Activated CD8-positive, alpha-beta T cell treated with anti-CD3 and anti-CD28 coated beads, Interleukin-2, amount 10 ng/mL, durations not matched to agents 7 days and 5 days (primary cell): ENCODE data around the gene TECRL. TPM values are rescaled to one million over a fixed set of nuclear protein-coding genes. Genes with fewer than 3 reads are reported as not detected.

Source experiments
- ATAC-seq: fragments of 150-1000 bp; cut with Tn5 transposase; one replicate; pipeline ENCODE4 v1.10.0; 2021; ENCODE audit warnings: moderate library complexity
- CTCF ChIA-PET: fragments of 350-600 bp; sonication (Branson Sonifier 250); formaldehyde crosslinking; loops from one replicate; lab custom pipeline; 2021; ENCODE audit warnings: antibody characterized with exemption; lab: Charles Lee
- POLR2A ChIA-PET: fragments of 350-600 bp; sonication (Branson Sonifier 250); formaldehyde crosslinking; loops from one replicate; lab custom pipeline; 2021; ENCODE audit warnings: antibody characterized with exemption; lab: Charles Lee
- DNase-seq: peaks from one replicate; pipeline ENCODE4 v3.0.0-alpha.2; 2020
- H3K27ac Mint-ChIP-seq: one replicate; pipeline ENCODE4 v1.8.0; 2021; ENCODE audit warnings: mild to moderate bottlenecking, mixed read lengths
- H3K27me3 Mint-ChIP-seq: one replicate; pipeline ENCODE4 v1.8.0; 2021; ENCODE audit warnings: low read depth, mixed read lengths
- H3K36me3 Mint-ChIP-seq: one replicate; pipeline ENCODE4 v1.8.0; 2021; ENCODE audit warnings: low read depth, mixed read lengths
- H3K4me1 Mint-ChIP-seq: one replicate; pipeline ENCODE4 v1.8.0; 2021; ENCODE audit warnings: low read depth, mixed read lengths
- H3K4me3 Mint-ChIP-seq: one replicate; pipeline ENCODE4 v1.8.0; 2021; ENCODE audit warnings: mild to moderate bottlenecking, mixed read lengths
- H3K9me3 Mint-ChIP-seq: one replicate; pipeline ENCODE4 v1.8.0; 2022; ENCODE audit warnings: mixed read lengths; ENCODE audit not compliant: insufficient read depth
- total RNA-seq, 2 experiments: library from RNA; stranded (reverse); gene quantifications; one replicate each; pipeline ENCODE4 v1.2.3, GENCODE V29; 2021

Gene TECRL
- total RNA-seq, 2 experiments from 2014 or later = not detected

DNA sequence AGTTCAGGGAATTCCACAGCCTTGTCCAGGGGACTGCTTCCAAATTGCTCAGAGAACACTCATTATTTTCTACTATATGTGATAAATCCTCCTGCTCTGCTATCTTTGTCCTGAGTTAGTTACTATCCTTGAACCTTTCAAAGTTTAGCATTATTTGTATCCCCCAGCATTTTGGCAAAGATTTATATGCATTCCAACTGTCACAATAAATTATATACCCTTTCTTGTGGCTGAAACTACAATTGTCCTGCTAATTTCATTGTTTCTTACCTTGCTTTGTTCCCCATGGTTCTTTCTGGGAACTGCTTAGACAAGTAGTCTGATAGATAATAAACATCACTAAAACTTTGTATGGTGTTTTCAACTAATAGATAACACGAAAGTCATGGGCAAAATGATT is 40.5 kb downstream of the TECRL start:
- DNase-seq = no peak

DNA sequence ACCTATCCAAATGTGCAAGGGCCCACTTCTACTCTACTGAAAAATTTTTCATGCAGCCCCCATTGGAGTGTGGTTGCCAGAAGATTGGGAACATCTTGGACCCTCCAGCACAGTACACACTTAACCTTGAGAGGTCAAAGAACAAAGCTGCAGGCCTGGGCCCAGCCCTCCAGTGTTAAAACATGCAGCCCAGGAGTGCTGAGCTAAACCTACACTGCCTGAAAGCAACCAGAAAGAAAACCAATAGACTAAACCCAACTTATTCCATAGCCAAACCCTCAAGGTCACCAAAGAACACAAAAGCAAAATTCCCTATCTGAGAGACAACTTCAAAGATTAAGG is 47.9 kb downstream of the TECRL start:
- Mint-ChIP-seq H3K4me3 (no peak overlapping the region), H3K4me1 (no peaks in the 10 kb centered on the region), H3K27ac (no peak overlapping the region), H3K9me3 (peaks cover 17% of the 10 kb centered on the region), H3K36me3 (no peaks in the 10 kb centered on the region), H3K27me3 (no peaks in the 10 kb centered on the region)
- CTCF ChIA-PET = no interaction called here
- ATAC-seq (no peak), DNase-seq (no peak)
- POLR2A ChIA-PET = no interaction called here

More for the DNA sequence above, 40.5 kb downstream of the TECRL start:
- Mint-ChIP-seq H3K27me3 (no peaks in the 10 kb centered on the region), H3K36me3 (no peaks in the 10 kb centered on the region), H3K4me3 (no peak overlapping the region), H3K27ac (no peak overlapping the region), H3K9me3 (peaks cover 8% of the 10 kb centered on the region), H3K4me1 (no peaks in the 10 kb centered on the region)
- ChIA-PET CTCF (no interaction called here), POLR2A (no interaction called here)
- no peak for ATAC-seq

DNA sequence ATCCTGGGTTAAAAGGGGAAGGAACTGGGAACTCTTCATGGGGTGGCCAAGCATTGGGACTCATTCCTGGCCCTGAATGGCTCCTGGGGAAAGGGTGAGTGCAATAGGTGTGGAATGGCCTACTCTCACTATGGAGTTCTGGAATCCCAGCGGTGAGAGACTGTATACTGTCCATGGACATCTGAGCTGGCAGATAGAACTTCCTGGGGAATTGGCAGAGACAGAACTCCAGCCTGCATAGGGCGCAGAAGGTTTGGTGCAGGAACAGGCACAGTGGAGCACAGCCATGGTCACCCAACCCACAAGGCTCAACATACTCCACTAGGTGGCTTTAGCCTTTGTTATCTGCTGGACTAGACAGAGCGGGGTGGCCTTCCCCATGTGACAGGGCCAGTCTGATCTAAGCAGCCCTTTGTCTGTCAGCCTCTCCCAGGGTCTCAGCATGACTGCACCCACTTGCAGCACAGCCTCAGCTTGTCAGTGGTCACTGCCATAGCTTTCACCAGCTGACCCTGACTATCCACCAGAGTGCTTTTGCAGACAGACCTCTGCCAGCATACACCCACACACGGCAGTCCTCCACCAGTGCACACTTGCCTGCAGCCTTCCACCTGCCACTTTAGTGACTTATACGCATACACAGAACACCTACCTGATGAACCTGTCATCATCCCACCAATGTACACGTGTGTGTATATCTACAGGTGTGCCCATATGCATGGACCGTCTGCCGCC is 48.4 kb downstream of the TECRL start:
- no peak for ATAC-seq
- ChIA-PET POLR2A (no interaction called here), CTCF (no interaction called here)
- H3K4me3 Mint-ChIP-seq = no peak overlapping the region
- peaks cover 17% of the 10 kb centered on the region for H3K9me3 Mint-ChIP-seq
- no peaks in the 10 kb centered on the region for H3K36me3 Mint-ChIP-seq
- no peaks in the 10 kb centered on the region for H3K27me3 Mint-ChIP-seq
- H3K27ac Mint-ChIP-seq = no peak overlapping the region
- no peaks in the 10 kb centered on the region for H3K4me1 Mint-ChIP-seq
- no peak for DNase-seq

DNA sequence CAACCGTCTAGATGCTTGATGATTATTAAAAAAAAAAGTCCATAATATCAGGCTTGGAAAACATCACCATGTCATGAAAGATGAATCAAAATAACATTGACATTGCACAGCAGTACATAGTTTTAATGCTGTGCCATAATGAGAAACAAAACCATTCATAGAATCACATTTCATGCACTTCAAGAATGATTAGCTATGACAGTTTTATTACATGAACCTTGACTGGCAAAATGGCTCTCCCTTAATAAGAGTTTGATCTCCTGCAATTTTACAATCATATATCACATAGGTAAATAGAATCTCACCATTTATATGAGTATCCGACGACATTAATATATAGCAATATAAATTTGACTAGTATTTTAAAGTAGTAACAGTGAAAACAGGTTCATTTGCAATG is 49.8 kb downstream of the TECRL start:
- Mint-ChIP-seq H3K36me3 (no peaks in the 10 kb centered on the region), H3K27me3 (no peaks in the 10 kb centered on the region), H3K9me3 (peaks cover 12% of the 10 kb centered on the region), H3K27ac (no peak overlapping the region), H3K4me3 (no peak overlapping the region), H3K4me1 (no peaks in the 10 kb centered on the region)
- no peak for ATAC-seq
- POLR2A ChIA-PET = no interaction called here
- CTCF ChIA-PET = no interaction called here
- no peak for DNase-seq

DNA sequence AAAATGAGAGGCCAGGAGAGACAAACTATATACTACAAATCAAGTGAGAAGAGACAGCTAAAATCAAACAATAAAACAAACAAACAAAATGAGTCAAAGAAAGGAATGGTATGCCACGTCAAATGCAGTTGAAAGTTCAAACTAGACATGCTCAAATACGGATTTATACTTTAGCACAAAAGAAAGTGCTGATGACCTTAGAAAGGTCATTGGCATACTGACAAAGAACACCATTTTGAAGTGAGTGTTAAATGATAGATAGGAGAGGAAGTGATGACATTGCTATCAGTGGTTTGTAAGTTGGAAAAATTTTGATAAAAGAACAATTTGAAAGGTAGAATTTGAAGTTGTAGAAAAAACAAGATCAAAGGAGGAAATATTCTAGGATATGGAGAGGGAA is 55.3 kb downstream of the TECRL start:
- POLR2A ChIA-PET = no interaction called here
- no peak for DNase-seq
- Mint-ChIP-seq H3K36me3 (no peaks in the 10 kb centered on the region), H3K4me1 (no peaks in the 10 kb centered on the region), H3K9me3 (peaks cover 4% of the 10 kb centered on the region), H3K27me3 (no peaks in the 10 kb centered on the region), H3K27ac (no peak overlapping the region), H3K4me3 (no peak overlapping the region)
- ATAC-seq = no peak
- CTCF ChIA-PET = no interaction called here

DNA sequence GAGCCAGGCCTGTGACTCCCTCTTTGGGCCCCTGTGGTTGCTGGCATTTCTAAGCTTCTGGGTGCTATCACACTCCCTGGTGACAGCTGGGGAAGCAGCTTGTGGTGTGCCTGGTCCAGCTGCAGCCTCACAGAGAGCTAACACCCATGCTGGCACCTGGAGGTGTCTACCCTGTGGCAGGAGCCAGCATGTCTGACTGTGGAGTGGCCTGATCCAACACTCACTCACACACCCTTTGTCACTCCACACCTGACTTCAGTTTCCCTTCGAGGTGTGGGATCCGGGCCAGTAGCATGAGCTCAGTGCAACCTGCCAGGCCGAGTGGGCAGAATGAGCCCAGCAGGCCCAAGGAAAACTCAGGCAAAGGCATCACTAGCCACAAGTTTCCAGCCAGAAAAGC is 67.5 kb downstream of the TECRL start:
- H3K27me3 Mint-ChIP-seq = no peaks in the 10 kb centered on the region
- no peak for DNase-seq
- H3K4me1 Mint-ChIP-seq = no peaks in the 10 kb centered on the region
- CTCF ChIA-PET = no interaction called here
- H3K36me3 Mint-ChIP-seq = no peaks in the 10 kb centered on the region
- no peak overlapping the region for H3K4me3 Mint-ChIP-seq
- peaks cover 8% of the 10 kb centered on the region for H3K9me3 Mint-ChIP-seq
- H3K27ac Mint-ChIP-seq = no peak overlapping the region
- POLR2A ChIA-PET = no interaction called here
- ATAC-seq = no peak

DNA sequence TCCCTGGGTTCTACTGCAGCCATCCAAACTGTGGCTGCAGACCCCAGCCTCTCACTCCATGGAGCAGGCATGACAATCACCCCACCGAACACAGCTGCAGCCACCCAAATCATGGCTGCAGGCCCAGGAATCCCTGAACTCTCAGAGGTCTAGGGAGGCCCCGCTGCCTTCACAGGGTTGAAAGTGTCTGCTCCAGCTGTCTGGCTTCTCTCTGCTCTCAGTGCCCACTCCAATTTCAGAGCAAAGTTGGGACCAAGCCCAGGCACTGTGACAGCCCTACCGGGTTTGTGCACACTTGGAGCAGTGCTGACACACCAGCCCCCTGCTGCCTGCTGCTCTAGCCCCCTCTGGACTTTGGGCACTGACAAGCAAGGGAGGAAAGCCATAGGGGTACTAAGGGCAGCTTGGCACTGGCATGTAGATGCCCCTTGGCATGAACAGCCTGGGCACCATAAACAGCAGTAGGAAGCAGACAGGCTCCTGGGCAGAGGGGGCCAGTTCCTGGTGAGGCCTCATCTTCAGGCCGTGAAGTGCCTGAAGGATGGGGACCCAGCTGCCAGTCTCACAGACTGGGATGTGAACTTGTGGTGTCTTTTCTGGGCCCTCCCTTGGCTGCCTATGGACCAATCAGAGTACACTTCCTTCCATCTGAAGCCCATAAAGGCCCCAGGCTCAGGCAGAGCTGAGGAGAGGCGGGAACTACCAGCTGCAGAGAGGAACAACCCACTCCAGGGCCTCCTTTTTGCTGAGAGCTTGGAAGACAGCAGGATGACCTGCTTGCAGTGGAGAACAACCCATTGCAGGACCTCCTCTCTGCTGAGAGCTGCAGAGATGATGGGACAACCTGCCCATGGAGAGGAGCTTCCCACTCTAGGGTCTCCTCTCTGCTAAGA is 68.8 kb downstream of the TECRL start:
- CTCF ChIA-PET = no interaction called here
- ATAC-seq (no peak), DNase-seq (no peak)
- no peak overlapping the region for H3K4me3 Mint-ChIP-seq
- no peaks in the 10 kb centered on the region for H3K27me3 Mint-ChIP-seq
- no peaks in the 10 kb centered on the region for H3K36me3 Mint-ChIP-seq
- H3K9me3 Mint-ChIP-seq = peaks cover 8% of the 10 kb centered on the region
- POLR2A ChIA-PET = no interaction called here
- no peaks in the 10 kb centered on the region for H3K4me1 Mint-ChIP-seq
- no peak overlapping the region for H3K27ac Mint-ChIP-seq

DNA sequence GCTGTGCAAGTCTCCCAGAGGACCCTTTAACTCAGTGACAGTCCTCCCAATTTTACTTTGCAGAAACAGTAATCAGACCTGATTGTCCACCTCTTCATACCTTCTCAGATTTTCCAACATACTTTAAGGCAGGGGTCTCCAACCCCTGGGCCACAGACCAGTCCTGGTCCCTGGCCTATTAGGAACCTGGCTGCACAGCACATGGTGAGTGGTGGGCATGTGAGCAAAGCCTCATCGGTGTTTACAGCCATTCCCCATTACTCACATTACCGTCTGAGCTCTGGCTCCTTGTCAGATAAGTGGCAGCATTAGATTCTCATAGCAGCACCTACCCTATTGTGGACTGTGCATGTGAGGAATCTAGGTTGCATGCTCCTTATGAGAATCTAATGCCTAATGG is 74.3 kb downstream of the TECRL start:
- ChIA-PET CTCF (no interaction called here), POLR2A (no interaction called here)
- Mint-ChIP-seq H3K36me3 (no peaks in the 10 kb centered on the region), H3K4me3 (no peak overlapping the region), H3K9me3 (peaks cover 5% of the 10 kb centered on the region), H3K27me3 (no peaks in the 10 kb centered on the region), H3K4me1 (no peaks in the 10 kb centered on the region), H3K27ac (no peak overlapping the region)
- DNase-seq (no peak), ATAC-seq (no peak)

DNA sequence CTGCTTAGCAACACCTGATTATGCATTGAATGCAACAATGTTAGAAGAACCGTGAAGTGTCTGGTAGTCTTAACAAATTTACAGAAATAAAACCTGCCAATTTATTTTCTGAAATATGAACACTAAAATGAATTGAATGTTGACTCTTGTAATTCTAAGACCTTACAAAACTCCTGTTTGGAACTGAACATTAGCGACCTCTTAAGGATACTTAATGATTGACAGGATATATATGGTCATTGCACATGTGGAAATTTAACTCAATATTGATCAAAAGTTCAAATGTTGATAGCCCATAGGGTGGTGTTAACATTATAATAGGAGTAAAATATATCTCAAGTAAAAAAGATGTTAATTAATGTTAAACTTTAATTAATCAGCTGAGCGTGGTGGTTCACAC is 79.1 kb downstream of the TECRL start:
- ChIA-PET CTCF (no interaction called here), POLR2A (no interaction called here)
- DNase-seq (no peak), ATAC-seq (no peak)
- H3K4me3 Mint-ChIP-seq = no peak overlapping the region
- H3K4me1 Mint-ChIP-seq = no peaks in the 10 kb centered on the region
- H3K36me3 Mint-ChIP-seq = no peaks in the 10 kb centered on the region
- no peaks in the 10 kb centered on the region for H3K9me3 Mint-ChIP-seq
- H3K27ac Mint-ChIP-seq = no peak overlapping the region
- H3K27me3 Mint-ChIP-seq = no peaks in the 10 kb centered on the region

DNA sequence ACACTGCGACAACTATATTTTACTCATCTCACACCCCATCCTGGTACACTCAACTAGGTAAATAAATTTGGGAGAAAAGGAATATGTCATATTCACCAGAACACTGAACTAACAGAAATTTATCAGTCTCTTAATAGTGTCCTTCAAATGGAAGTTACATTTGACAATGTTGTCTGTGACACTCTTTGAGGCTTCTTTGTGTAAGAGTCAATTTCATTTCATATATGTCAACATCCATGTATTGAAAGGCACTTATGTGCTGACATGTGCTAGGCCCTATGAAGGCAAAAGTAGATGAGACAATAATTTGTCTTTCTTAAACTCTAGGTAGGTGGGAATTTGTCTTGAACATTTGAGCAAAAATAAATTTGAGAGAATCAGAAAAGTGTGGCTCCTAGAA is 82.0 kb downstream of the TECRL start:
- Mint-ChIP-seq H3K27ac (no peak overlapping the region), H3K4me1 (no peaks in the 10 kb centered on the region), H3K4me3 (no peak overlapping the region), H3K9me3 (no peaks in the 10 kb centered on the region), H3K36me3 (no peaks in the 10 kb centered on the region), H3K27me3 (no peaks in the 10 kb centered on the region)
- DNase-seq = no peak
- ChIA-PET POLR2A (no interaction called here), CTCF (no interaction called here)
- no peak for ATAC-seq

DNA sequence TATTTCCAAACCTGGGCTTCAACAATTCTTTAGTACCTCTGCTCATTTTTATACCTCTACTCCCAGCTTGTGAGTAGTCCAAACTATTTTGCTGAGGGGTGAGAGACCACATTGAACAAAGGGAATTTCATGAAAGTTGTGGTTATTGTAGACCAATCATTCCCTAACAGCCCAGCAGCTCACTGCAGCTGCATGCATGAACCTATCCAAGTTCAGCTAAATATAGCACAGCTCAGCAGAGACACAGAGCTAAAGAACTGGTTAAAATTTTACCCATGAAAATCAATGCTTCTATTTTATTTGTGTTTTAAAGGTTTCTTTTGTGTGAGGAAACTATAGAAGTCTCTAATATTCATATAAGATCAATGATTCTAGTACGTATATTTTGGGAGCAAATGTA is 82.7 kb downstream of the TECRL start:
- Mint-ChIP-seq H3K9me3 (no peaks in the 10 kb centered on the region), H3K4me1 (no peaks in the 10 kb centered on the region), H3K27ac (no peak overlapping the region), H3K36me3 (no peaks in the 10 kb centered on the region), H3K4me3 (no peak overlapping the region), H3K27me3 (no peaks in the 10 kb centered on the region)
- POLR2A ChIA-PET = no interaction called here
- ATAC-seq (no peak), DNase-seq (no peak)
- CTCF ChIA-PET = no interaction called here

DNA sequence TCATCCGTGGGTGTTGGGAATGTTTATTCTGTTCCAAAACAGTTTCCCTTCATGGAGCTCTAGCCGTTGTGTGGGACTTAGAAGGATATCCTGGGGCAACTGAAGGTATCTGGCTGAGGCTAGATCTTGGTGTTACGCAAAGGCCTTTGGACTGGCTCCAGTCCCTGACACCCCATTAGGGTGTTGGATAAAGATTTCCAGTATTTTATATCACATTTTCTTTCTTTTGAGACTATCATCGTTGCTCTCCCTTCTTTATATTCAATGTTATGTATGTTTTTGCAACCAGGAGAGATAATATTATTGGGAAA is 103.0 kb downstream of the TECRL start:
- ATAC-seq = no peak
- no peaks in the 10 kb centered on the region for H3K9me3 Mint-ChIP-seq

More for the DNA sequence above, 103.0 kb downstream of the TECRL start:
- H3K27ac Mint-ChIP-seq = no peak overlapping the region
- POLR2A ChIA-PET = no interaction called here
- H3K36me3 Mint-ChIP-seq = no peaks in the 10 kb centered on the region
- H3K27me3 Mint-ChIP-seq = no peaks in the 10 kb centered on the region
- no peaks in the 10 kb centered on the region for H3K4me1 Mint-ChIP-seq
- DNase-seq = no peak
- CTCF ChIA-PET = no interaction called here
- no peak overlapping the region for H3K4me3 Mint-ChIP-seq
